GM13976 (cell line): Measurements from ENCODE around the gene GPX6.
"Not testable (repeated sequence)": the region's sequence is repeated elsewhere in the genome, so short reads cannot be mapped to it uniquely, and the experiment has no call there.

Experiments used
- DNase-seq: peaks from one replicate; pipeline ENCODE4 v3.0.0; 2012; ENCODE audit warnings: low spot score
- CTCF ChIP-seq: IDR thresholded peaks from 2 replicates; pipeline ENCODE4 v1.5.1; 2012; ENCODE audit warnings: borderline replicate concordance, mild to moderate bottlenecking; ENCODE audit not compliant: insufficient read depth; ENCODE audit errors: extremely low read depth, missing control alignments, control extremely low read depth
- in situ Hi-C: fragments of 300-500 bp; cut with MboI; formaldehyde crosslinking; loops from one replicate; pipeline ENCODE4 v1.12.0; 2022; ENCODE audit warnings: low sequenced_read_pairs, mixed read lengths, inconsistent platforms; ENCODE audit not compliant: unreplicated experiment

The GPX6 gene

GRCh38 chr6:28523241-28523622 is 7.6 kb upstream of the GPX6 start:
- no peak for DNase-seq

GRCh38 chr6:28522594-28523240 is 7.1 kb upstream of the GPX6 start:
- no peak for TF ChIP-seq CTCF
- in situ Hi-C loops = no loop called here
- no peak for DNase-seq

More at GRCh38 chr6:28523241-28523622, 7.6 kb upstream of the GPX6 start:
- no peak for TF ChIP-seq CTCF
- in situ Hi-C loops = no loop called here

GRCh38 chr6:28517964-28518363 is 2.4 kb upstream of the GPX6 start:
- in situ Hi-C loops = no loop called here
- no peak for DNase-seq
- TF ChIP-seq CTCF = no peak

- in situ Hi-C loops, DNase-seq: not testable (repeated sequence)
These were observed 3.2 kb downstream of the GPX6 start for GRCh38 chr6:28512387-28512786.

- TF ChIP-seq CTCF = no peak
- no peak for DNase-seq
- in situ Hi-C loops = no loop called here
These were observed 3.8 kb downstream of the GPX6 start for GRCh38 chr6:28511628-28512300.

GRCh38 chr6:28506807-28507475 is 8.7 kb downstream of the GPX6 start:
- no peak for TF ChIP-seq CTCF
- no peak for DNase-seq
- in situ Hi-C loops = no loop called here

- DNase-seq = no peak
- TF ChIP-seq CTCF = no peak
- in situ Hi-C loops = no loop called here
These were observed 9.9 kb downstream of the GPX6 start for GRCh38 chr6:28505733-28506132.

GRCh38 chr6:28502709-28503305 is 12.8 kb downstream of the GPX6 start:
- DNase-seq, in situ Hi-C loops: not testable (repeated sequence)

- DNase-seq, in situ Hi-C loops: not testable (repeated sequence)
These were observed 13.5 kb downstream of the GPX6 start for GRCh38 chr6:28502136-28502535.
